ENCODE results near the gene SNCG.
"Not testable (repeated sequence)": the region's sequence is repeated elsewhere in the genome, so short reads cannot be mapped to it uniquely, and the experiment has no call there.

SNCG gene

DNA sequence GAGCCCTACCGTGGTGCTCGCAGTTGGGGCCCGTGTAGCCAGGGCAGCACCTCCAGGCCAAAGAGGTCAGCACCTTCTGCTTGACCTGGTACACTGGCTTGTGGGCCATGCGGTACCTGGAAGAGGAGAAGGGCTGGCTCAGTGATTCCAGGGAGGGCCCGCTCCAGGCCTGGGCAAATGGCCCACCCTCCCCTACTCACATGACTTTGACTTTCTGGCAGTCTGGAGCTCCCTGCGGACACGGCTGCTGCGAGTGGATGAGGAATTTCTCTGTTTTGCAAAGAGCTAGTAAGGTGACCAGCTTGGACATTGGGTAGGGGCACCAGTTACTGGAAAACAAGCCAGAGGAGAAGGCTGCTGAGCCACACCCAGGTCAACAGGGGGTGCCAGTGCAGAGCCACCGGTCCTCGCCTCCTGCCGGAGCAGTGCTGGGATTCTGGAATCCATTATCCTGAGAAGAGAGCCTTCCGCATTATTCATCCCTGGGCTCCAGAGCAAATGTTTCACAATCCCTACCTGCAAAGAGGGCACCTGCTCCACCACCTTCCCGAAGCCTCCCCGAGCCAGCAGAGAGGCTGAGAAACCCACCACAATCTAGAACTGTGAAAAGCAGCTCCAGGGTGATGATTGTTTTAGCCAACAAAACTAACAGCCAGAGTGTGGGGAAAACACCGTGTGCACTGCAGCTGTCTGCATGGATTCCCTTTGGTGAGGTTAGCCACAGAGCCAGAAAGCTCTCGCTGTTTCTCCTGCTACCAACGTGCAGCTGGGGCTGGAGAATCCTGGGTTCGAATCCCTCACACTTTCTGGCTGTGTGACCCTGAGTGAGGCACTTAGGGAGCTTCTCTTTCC is 12.8 kb upstream of the SNCG start:
- DNase-seq (ENCODE audit: low read depth), result no peak

GRCh38 chr10:86946213-86947155 is 11.9 kb upstream of the SNCG start:
- no peak for DNase-seq (ENCODE audit: low read depth)

- DNase-seq (ENCODE audit: low read depth), result not testable (repeated sequence)
These were observed 10.6 kb upstream of the SNCG start for GRCh38 chr10:86947806-86948205.

DNA sequence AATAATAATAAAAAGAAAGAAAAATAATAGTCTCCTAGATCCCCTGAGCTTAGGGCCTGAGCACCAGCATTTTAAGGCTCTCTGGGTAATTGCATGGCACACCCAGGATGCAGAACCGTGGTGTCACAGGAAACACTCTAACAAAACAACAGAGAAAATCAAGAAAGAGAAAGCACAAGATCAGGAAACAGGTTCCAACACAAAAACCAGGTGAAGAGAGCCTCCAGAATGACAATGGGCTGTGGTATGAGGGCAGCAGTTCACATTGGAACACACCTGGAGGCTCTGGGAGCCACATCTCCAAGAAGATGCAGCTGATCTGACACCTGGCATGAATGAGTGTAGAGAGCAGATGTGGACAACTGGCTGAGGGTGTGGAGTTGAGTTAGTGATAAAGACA is 8.1 kb upstream of the SNCG start:
- DNase-seq (ENCODE audit: low read depth), result no peak

DNA sequence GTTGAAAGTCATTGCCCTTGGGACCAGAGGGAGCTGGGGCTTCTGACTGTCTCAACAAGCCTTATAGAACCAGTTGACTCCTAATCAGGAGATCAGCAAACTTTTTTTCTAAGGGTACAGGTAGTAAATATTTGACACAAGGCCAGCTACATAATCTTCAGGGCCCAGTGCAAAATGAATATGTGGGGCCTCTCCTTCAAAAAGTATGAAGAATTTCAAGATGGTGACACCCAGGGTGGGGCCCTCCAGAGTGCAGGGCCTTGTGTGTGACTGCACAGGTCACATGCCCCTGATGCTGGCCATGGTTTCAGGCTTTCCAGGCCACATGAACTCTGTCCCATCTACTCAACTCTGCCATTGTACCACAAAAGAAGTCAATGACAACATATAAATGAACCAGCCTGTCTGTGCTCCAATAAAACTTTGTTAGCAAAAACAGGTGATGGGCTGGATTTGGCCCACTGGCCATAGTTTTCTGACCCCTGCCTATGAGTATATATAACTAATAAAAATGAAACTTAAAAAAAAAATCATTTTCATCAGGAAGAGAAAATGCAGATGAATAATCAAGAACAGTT is 7.1 kb upstream of the SNCG start:
- no peak for DNase-seq (ENCODE audit: low read depth)

DNA sequence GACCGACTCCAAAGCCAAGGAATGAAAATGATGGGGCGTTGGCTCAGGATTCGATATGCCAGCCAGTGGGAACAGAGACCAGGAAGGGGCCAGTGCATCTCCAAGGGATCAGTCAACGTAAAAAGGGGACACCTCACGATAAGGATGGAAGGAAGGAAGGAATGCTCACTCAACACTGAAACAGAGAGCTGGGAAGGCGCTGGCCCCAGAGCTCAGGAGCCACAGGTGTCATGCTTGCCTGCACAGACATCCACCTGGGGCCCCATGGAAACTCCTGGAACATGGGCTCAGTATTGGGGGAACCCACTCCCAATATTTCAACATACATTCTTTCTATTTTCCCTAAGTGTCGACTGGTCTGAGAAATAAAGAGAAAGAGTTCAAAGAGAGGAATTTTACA is 6.3 kb upstream of the SNCG start:
- no peak for DNase-seq (ENCODE audit: low read depth)

- not testable (repeated sequence) for DNase-seq (ENCODE audit: low read depth)
These were observed 5.7 kb upstream of the SNCG start for GRCh38 chr10:86952697-86953096.

DNA sequence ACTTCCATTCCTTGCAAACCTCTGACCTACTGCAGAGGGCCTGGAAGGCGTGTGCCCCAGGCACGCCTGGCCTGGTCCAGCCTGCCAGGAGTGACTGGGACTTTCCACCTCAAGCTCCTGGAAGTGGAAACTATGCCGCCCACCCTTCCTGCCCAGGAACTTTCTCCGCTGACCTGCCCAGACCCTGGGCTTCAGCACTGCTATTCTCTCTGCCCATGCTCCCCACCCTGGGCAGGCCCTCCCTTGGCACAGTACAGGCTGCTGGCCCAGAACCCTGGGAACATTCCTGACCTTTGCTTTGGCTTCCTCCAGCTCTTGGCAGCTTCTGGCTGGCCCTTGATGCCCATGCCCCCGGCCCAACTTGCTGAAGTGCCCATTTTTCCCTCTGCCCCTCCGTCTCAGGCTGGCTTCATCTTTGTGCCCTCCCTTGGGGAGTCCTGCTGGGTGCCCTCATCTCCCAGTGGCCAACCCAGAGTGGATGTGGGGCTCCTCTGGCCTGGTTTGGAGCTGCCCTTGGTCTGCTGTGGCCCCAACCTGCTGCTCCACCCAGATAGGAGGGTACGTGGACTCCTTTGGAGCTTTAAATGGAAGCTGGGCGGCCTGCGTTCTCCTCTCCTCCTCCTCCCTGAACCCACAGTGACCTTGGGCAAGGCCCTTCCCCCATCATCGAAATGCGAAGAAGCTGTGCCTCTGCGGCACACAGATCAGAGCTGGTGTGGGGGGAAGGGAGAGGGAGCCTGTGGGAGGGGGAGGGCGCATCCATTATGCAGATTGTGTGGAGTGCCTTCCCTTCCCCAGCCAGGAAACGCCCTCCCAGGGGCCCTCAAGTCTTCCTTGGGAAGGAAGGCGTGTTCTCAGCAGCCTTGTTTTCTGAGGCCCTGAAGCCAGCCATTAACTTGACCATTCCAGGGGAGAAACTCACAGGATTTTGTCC is 4.4 kb upstream of the SNCG start:
- DNase-seq (ENCODE audit: low read depth), result no peak

DNA sequence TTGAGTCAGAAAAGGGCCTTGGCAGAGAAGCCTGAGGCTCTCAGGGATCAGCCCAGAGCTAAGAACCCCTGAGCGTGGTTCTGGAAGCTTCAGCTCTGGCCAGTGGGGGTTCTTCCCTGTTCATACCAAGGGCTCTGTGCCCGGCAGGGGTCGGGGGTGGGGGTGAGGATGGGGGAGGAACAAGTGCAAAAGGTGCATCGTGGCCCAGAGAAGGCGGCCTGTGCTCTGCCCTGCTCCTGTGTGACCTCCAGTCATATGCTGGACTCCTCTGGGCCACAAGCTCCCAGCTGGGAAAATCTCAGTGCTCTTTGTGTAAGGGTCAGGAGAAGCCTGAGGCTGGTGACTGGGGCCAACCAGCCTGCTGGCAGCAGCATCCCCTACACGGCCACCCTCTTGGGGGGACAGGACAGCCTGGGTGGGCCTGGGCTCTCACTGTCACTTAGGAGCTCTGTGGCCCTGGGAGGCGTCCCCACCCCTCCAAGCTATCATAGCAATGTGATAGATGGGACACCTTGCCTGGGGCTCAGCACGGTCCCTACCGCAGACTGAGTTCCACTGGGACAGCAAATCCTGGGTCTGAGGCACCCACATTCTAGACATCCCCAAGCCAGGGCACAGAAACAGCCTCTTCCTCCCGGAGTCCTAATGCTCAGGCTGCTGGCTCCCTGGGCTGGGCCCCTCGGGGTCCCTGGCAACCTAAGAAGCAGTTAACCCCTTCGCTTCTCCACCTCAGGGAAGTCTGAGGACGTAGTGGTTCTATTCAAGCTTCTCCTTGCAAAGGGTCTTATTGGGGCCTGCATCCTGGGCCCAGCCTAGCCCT is 3.5 kb upstream of the SNCG start:
- DNase-seq (ENCODE audit: low read depth), result no peak

DNA sequence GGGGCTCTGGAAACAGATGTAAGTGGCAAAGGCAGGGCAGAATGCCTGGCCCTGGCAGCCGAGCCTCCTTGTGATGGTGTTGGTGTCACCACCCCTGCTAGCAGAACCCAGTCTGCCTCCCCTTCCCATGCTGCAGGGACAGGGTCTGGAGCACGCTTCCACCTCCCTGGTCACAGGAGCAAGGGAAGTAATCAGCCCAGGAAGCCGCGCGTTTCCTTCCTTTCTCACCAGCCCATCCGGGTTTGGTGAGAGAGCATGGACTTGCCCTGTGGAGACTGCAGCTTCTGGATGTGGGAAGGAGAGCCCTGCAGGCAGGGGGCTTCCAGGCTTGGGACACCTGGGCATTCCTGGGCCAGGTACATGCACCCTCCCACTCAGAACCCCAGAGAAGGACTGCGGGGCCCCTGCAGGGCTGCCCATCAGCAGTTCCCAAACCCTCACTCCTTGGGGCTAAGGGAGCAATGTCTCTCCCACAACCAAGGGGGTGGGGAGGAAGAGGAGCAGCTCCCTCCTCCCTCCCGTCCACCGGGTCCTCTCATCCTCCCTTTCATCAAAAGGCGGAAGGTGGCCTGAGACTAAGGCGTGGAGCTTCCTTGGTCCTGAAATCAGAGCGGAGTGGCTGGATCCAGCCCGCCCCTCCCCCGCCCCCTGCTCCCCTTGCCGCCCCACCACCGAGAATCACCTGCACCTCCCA is 2.8 kb upstream of the SNCG start:
- DNase-seq (ENCODE audit: low read depth), result no peak

DNA sequence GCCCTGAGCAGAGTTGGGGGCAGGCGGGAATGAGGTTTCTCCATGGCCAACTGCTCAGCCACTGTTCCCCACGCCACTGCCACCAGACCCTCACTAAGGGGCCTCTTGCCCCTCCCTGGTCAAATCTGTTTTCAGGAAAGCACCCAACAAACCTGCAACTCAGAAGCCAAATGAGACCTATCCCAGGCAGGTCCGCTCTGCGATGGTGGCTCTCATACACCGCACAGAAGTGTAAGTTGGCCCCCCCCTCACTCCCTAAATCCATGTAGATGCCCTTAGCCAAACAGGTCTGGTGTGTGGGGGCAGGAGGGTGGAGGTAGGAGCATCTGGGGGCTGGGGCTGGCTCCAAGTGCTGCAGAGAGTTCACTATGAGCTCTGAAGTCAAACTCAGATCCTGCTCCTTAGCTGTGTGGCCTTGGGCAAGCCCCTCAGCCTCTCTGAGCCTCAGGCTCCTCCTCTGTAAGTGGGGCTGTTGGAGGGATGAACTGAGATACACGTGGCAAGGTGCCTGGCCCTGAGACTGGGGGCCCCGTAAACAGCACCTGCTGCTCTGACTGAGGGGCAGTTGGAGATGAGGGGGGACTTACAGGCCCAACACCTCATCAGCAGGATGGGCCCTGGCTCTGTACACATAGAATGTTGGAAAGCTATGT is 2.1 kb upstream of the SNCG start:
- no peak for DNase-seq (ENCODE audit: low read depth)

DNA sequence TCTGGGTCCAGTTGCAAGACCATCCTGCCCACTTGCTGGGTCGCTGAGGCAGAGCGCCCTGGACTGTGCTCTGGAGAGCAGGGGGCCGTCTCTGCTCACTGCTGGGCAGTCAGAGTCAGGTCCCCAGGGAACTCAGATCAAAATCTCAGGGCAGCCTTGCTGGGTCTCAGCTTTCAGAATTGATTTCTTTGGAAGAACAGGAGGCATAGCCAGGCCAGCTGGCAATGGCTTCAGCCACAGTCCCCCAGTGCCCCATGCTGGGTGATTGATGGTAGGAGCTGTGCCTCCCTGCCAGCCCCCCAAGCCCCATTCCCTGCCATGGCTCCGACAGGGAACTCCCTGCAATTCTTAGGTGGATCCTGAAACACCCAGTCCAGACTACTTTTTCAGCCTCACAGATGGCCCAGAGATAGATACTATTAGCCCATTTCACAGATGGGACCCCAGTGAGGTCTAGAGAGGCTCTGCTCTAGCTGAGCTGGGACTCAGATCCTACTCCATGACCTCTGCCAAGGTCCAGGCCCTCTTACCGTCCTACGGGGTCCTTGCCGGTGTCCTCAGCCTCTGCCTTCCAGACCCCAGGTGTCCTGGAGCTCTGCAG is 1.5 kb upstream of the SNCG start:
- DNase-seq (ENCODE audit: low read depth), result no peak

- no peak for DNase-seq (ENCODE audit: low read depth)
These were observed 806 bp upstream of the SNCG start, which contains the start of gene MMRN2 for GRCh38 chr10:86957471-86958115. MMRN2 (minus strand) TSS chr10:86957615; CDS start chr10:86957541, 74 bp downstream.

GRCh38 chr10:86958901-86959736 is 720 bp downstream of the SNCG start:
- DNase-seq (ENCODE audit: low read depth), result no peak

GRCh38 chr10:86959737-86960002 is 1.3 kb downstream of the SNCG start:
- DNase-seq (ENCODE audit: low read depth), result no peak

DNA sequence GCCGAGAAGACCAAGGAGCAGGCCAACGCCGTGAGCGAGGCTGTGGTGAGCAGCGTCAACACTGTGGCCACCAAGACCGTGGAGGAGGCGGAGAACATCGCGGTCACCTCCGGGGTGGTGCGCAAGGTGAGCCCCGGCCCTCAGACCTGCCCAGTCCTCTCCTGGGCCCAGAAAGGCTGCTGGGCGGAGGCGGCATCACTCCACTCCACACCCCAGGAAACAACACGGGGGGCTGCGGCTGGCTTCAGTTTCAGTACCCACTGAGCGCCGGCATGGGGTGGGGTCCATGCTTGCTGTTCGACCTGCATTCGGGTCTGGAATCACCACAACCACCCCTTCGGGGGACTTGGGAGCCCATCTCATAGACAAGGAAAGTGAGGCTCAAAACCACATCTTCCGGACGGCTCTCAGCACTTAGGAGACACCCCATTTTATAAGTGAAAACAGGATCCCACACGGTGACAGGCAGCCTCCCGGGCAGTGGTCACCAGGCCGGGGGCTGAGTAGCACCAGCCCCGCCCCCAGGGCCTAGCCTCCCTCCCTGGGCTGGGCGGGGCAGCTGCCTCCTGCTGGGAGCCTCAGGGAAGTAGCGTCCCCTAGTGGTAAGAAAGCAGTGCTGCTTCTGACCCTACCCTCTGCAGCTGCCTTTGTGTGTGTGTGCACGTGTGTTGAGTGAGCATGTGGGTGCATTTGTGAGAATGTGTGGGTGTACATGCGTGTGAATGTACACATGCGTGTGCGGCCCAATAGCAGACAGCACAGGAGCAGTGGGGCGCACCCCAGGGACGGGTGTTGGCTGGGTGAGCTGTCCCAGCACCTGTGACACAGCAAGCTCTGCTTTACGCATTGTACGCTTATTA is 1.8 kb downstream of the SNCG start:
- DNase-seq (ENCODE audit: low read depth), result no peak
